ENCODE data around the gene FGD4. TPM values are rescaled to one million over a fixed set of nuclear protein-coding genes. Genes with fewer than 3 reads are reported as not detected.
"Not testable (repeated sequence)": the region's sequence is repeated elsewhere in the genome, so short reads cannot be mapped to it uniquely, and the experiment has no call there.

FGD4 gene
- total RNA-seq, 1 donor from 2014 or later = 1.7 TPM

DNA sequence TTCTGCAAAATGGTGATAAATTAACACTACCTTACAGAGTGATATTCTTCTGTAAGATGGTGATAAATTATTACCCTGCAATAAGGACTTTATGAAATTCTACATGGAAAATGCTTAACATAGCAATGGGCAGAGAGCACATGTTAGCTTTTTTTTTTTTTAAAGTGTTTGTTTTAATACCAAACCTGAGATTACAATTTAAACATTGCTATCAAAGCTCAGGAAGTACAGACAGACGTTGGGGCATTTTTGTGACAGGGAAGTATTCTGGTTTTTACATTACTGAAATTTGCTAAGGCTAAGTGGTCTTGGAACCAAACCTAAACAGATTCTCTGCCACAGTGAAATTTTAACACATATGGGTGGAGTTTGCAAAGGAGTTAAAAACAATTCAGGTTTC, 133.1 kb downstream of the FGD4 start:
- H3K27me3 Mint-ChIP-seq (ENCODE audit: low read depth) = peaks cover 38% of the 10 kb centered on the region
- no peak overlapping the region for H3K4me3 Mint-ChIP-seq (ENCODE audit: low read depth)
- H3K9me3 Mint-ChIP-seq = no peaks in the 10 kb centered on the region
- H3K4me1 Mint-ChIP-seq (ENCODE audit: low read depth) = peaks cover 16% of the 10 kb centered on the region
- intact Hi-C loops (cut with micrococcal nuclease) = no loop called here
- H3K36me3 Mint-ChIP-seq (ENCODE audit: low read depth) = no peaks in the 10 kb centered on the region
- H3K27ac Mint-ChIP-seq = no peak overlapping the region
- no peak for DNase-seq (ENCODE audit: low spot score)

DNA sequence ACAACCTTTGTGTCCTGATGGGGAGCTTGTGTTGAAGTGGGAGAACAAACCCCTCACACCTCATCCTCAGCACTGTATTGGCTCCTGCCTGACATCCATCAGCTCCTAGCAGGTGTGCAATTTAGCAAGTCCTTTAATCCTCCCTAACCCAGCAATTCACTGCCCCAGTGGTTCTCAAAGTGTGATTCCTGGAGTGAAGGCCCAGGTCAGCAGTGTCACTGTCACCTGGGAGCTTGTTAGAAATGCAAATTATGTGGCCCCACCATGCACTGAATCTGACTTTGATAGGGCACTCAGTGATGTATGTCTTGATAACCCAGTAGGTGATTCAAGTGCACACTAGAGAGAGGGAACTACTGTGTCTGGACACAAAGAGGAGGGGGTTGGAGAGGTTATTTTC, 133.6 kb downstream of the FGD4 start:
- no peaks in the 10 kb centered on the region for H3K36me3 Mint-ChIP-seq (ENCODE audit: low read depth)
- intact Hi-C loops (cut with micrococcal nuclease) = no loop called here
- H3K4me1 Mint-ChIP-seq (ENCODE audit: low read depth) = peaks cover 14% of the 10 kb centered on the region
- H3K9me3 Mint-ChIP-seq = no peaks in the 10 kb centered on the region
- H3K27me3 Mint-ChIP-seq (ENCODE audit: low read depth) = peaks cover 39% of the 10 kb centered on the region
- H3K27ac Mint-ChIP-seq = no peak overlapping the region
- no peak overlapping the region for H3K4me3 Mint-ChIP-seq (ENCODE audit: low read depth)
- no peak for DNase-seq (ENCODE audit: low spot score)

DNA sequence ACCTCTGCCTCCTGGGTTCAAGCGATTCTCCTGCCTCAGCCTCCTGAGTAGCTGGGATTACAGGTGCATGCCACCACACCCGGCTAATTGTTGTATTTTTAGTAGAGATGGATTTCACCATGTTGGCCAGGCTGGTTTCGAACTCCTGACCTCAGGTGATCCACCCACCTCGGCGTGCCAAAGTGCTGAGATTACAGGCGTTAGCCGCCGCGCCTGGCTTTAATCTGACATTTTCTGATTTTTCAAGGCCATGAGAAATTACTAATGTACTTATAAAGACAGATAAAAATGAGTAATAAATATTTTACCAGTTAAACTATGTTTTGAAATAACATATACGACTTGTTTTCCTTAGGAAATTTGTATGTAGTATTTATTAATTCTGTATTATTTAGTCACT, 134.1 kb downstream of the FGD4 start:
- H3K27ac Mint-ChIP-seq; H3K9me3 Mint-ChIP-seq; H3K36me3 Mint-ChIP-seq (ENCODE audit: low read depth); DNase-seq (ENCODE audit: low spot score); intact Hi-C loops (cut with micrococcal nuclease); H3K4me3 Mint-ChIP-seq (ENCODE audit: low read depth): not testable (repeated sequence)
- peaks cover 14% of the 10 kb centered on the region for H3K4me1 Mint-ChIP-seq (ENCODE audit: low read depth)
- peaks cover 39% of the 10 kb centered on the region for H3K27me3 Mint-ChIP-seq (ENCODE audit: low read depth)

DNA sequence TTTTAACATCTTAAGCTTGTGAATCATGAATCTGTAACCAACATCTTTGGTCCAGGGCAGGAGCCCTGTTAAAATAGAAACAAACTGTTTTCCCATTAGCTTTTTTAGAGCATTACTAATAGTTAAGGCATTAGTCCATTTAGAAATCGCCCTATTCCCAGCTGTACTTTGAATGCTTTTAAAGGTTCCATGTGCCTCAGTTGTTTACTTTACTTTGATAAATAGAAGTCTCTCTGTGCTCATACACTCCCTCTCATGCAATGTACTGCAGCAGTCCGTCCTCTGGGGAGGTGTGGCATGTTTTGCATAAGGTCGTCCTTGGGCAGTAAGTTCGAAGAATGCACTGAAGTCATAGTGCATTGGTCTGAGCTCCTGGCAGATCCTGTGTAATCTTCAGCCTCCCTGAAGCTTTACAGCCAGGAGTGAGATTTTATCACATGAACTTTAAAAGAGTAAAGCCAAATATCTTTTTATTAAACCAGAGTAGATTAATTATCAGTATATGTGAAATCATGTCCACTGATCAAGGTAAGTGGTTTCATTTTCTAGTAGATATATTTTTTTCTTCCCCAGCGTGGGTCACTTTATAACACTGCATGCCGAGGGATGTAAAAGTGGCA, 134.7 kb downstream of the FGD4 start:
- Mint-ChIP-seq H3K4me1 (ENCODE audit: low read depth) (peaks cover 14% of the 10 kb centered on the region), H3K4me3 (ENCODE audit: low read depth) (no peak overlapping the region), H3K27ac (no peak overlapping the region), H3K9me3 (no peaks in the 10 kb centered on the region), H3K36me3 (ENCODE audit: low read depth) (no peaks in the 10 kb centered on the region), H3K27me3 (ENCODE audit: low read depth) (peaks cover 39% of the 10 kb centered on the region)
- DNase-seq (ENCODE audit: low spot score) = no peak
- intact Hi-C loops (cut with micrococcal nuclease) = no loop called here

DNA sequence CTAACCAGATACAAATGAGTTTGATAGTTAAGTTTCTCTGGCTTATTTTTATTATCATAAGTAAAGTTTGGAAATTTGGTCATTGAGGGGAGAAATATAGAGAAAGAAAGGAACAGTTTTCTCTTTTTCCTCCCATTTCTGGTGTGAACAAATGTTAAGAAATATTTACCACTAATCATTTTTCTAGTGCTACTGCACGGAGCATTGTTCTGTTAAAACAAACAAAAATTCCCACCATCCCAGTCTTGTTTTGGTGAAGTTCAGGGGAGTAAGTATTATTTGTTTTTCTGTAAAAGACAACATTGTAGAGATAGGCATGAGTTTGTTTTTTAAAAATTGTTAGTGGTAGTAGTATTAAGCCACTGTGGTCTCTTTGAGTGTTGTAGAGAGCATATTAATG, 135.3 kb downstream of the FGD4 start:
- no peaks in the 10 kb centered on the region for H3K9me3 Mint-ChIP-seq
- H3K27me3 Mint-ChIP-seq (ENCODE audit: low read depth) = peaks cover 39% of the 10 kb centered on the region
- no peaks in the 10 kb centered on the region for H3K36me3 Mint-ChIP-seq (ENCODE audit: low read depth)
- no peak overlapping the region for H3K27ac Mint-ChIP-seq
- peaks cover 14% of the 10 kb centered on the region for H3K4me1 Mint-ChIP-seq (ENCODE audit: low read depth)
- intact Hi-C loops (cut with micrococcal nuclease) = no loop called here
- H3K4me3 Mint-ChIP-seq (ENCODE audit: low read depth) = no peak overlapping the region
- no peak for DNase-seq (ENCODE audit: low spot score)

DNA sequence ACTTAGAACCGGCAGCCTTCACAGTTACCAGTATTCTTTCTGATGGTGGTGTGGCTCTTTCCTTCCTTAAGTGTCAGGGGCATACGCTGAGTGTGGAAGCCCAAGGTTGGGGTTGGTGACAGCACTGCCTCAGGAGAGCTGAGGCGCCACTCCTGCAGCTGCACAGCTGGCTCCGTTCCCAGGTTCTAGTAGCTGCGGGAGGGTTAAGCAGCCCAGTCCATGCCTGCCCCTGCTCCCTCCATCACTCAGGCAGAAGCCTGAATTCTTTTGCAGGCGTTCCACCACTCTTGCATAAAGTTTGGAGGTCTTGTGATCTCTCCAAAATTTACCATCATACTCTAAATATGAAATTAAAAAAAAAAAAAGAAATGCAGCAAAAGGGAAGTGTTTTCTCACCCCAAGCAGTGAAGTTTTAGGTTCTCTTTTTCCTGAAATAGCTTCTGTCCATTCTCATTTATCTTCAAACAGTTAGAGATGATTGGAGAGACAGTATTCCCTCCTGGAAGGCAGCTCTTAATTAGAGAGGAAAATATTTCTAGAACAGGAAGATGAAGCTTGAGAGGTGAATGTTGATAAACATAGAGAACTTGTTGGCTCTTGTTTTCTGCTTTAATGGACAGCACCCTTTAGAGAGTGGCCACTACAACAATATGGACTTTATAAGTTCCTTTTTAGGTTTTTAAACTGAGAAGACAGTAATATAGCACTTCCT, 136.1 kb downstream of the FGD4 start:
- no peaks in the 10 kb centered on the region for H3K9me3 Mint-ChIP-seq
- H3K4me1 Mint-ChIP-seq (ENCODE audit: low read depth) = peaks cover 14% of the 10 kb centered on the region
- DNase-seq (ENCODE audit: low spot score) = no peak
- peaks cover 41% of the 10 kb centered on the region for H3K27me3 Mint-ChIP-seq (ENCODE audit: low read depth)
- intact Hi-C loops (cut with micrococcal nuclease) = no loop called here
- H3K27ac Mint-ChIP-seq = no peak overlapping the region
- no peak overlapping the region for H3K4me3 Mint-ChIP-seq (ENCODE audit: low read depth)
- no peaks in the 10 kb centered on the region for H3K36me3 Mint-ChIP-seq (ENCODE audit: low read depth)

DNA sequence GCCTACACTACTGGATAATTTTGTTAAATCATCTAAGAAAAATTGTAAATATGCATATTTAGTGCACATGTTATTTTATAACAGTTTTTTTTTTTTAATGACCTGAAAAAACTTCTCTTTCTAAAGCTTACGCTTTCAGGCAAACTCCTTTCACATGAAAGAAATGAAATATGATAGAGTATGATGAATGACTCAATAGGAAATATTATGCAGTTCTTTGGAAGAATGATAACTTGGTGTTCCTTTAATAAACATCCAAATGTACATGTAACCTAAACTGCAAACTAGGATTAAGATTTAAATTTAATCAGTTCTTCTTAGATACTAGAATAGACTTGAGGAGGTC, 136.6 kb downstream of the FGD4 start:
- no peak overlapping the region for H3K4me3 Mint-ChIP-seq (ENCODE audit: low read depth)
- intact Hi-C loops (cut with micrococcal nuclease) = no loop called here
- peaks cover 14% of the 10 kb centered on the region for H3K4me1 Mint-ChIP-seq (ENCODE audit: low read depth)
- no peak overlapping the region for H3K27ac Mint-ChIP-seq
- no peaks in the 10 kb centered on the region for H3K9me3 Mint-ChIP-seq
- H3K27me3 Mint-ChIP-seq (ENCODE audit: low read depth) = peaks cover 41% of the 10 kb centered on the region
- H3K36me3 Mint-ChIP-seq (ENCODE audit: low read depth) = no peaks in the 10 kb centered on the region
- no peak for DNase-seq (ENCODE audit: low spot score)

DNA sequence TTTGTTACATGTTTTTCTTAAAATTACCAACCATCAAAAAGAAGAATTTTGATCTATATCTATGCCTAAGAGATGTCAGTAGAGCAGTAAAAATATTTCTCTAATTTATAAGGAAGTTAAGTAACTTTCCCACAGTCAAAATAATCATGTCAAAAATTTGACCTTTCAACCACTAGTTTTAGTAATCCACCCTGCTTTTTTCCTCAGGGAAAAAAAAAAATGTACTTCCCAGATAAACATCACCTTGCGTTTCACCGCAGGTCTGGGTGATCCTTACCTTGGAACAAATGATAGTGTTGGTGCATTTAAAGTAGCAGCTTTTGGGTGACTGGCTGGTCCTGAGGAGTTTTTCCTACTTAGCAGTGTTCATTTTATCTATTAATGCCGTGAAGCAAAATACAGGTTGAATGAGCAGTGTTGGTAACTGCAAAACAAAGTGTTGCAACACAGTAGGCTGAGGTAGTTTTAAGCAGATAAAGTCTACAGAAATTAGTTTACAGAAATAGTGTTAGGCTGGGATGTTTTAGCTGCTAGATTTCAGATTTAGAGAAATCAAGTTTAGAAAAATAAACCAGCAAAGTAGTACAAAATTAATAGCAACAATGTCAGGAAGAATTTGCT, 142.5 kb downstream of the FGD4 start:
- no peak for DNase-seq (ENCODE audit: low spot score)
- H3K27me3 Mint-ChIP-seq (ENCODE audit: low read depth) = peaks cover 13% of the 10 kb centered on the region
- no peaks in the 10 kb centered on the region for H3K36me3 Mint-ChIP-seq (ENCODE audit: low read depth)
- no peaks in the 10 kb centered on the region for H3K9me3 Mint-ChIP-seq
- no peak overlapping the region for H3K4me3 Mint-ChIP-seq (ENCODE audit: low read depth)
- intact Hi-C loops (cut with micrococcal nuclease) = no loop called here
- no peak overlapping the region for H3K27ac Mint-ChIP-seq
- peaks cover 2% of the 10 kb centered on the region for H3K4me1 Mint-ChIP-seq (ENCODE audit: low read depth)

DNA sequence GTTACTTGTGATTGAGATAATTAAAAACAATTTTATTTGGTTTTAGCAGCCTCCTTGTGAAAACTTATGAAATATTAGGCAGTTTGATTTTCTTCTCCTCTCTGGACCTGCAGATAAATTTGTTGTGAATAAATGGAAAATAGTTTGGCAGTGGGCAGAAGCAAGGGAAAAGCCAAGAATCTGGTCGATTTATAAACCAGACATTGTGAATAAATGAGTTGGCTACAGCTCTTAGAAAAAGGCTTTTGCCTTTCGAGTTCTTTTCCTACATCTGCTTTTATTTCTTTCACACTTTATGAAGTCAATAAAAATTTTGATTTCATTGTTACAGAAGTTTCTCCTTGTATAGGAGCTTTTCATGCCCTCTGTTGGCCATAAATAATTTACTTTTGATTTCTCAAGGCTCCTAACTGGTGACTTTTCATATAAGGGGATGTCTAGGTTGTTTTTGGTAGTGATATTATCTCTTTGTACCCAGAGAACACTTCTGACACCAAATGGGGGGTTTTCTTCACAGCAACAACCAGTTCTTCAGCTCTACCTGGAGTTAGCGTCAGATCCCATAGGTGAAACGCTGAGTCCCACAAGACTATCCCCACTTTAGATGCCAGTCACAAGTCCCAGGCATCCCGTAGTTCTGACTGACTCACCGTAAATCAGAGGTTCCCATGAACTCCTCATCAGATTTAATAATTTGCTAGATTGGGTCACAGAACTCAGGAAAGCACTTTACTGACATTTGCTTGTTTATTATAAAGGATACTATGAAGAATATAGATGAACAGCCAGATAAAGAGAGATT, 143.3 kb downstream of the FGD4 start:
- Mint-ChIP-seq H3K36me3 (ENCODE audit: low read depth) (no peaks in the 10 kb centered on the region), H3K4me3 (ENCODE audit: low read depth) (no peak overlapping the region), H3K27me3 (ENCODE audit: low read depth) (peaks cover 8% of the 10 kb centered on the region), H3K9me3 (no peaks in the 10 kb centered on the region), H3K4me1 (ENCODE audit: low read depth) (peaks cover 2% of the 10 kb centered on the region), H3K27ac (no peak overlapping the region)
- intact Hi-C loops (cut with micrococcal nuclease) = no loop called here
- DNase-seq (ENCODE audit: low spot score) = no peak

DNA sequence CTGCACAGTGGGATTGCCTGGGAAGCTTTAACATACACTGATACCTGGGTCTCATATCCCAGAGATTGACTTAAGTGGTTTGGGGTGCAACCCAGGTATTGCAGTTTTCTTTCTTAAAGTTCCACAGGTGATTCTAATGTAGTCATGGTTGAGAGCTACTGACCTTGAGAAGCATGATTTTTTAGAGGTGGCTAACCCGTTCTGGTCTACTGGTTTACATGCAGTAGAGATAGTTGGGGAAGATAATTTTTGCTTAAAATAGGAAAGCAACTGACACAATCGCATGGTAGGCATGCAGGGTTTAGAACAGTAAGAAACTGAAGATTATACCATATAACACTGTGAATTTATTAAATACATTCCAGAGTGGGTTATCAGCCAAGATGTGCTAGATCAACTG, 145.5 kb downstream of the FGD4 start:
- DNase-seq (ENCODE audit: low spot score) = no peak
- H3K36me3 Mint-ChIP-seq (ENCODE audit: low read depth) = no peaks in the 10 kb centered on the region
- H3K27me3 Mint-ChIP-seq (ENCODE audit: low read depth) = peaks cover 10% of the 10 kb centered on the region
- intact Hi-C loops (cut with micrococcal nuclease) = no loop called here
- no peak overlapping the region for H3K27ac Mint-ChIP-seq
- H3K4me3 Mint-ChIP-seq (ENCODE audit: low read depth) = no peak overlapping the region
- H3K9me3 Mint-ChIP-seq = no peaks in the 10 kb centered on the region
- H3K4me1 Mint-ChIP-seq (ENCODE audit: low read depth) = peaks cover 2% of the 10 kb centered on the region

DNA sequence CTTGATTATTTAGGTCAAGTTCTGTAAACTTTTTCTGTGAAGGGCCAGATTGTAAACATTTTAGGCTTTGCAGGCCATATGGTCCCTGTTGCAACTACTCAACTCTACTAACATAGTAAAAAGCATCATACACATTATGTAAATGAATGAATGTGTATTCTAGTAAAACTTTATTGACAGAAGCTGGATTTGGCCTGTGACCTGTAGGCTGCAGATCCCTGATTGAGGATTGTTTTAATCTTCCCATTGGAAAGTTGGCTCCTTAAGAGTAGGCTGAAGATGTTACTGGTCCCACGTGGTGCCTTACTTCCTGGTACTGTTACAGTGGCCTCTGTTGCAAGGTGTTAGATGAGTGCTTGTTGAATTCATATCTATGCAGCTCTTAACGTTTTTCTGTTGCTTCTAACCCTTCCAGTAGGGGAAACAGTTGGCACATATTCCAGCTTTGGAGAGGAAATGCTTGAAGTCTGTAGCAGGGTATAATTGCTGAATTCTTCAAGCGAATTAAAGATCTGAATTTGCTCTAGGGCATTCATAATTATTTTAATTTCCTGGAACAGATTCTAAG, 146.1 kb downstream of the FGD4 start:
- Mint-ChIP-seq H3K9me3 (no peaks in the 10 kb centered on the region), H3K4me1 (ENCODE audit: low read depth) (peaks cover 2% of the 10 kb centered on the region)
- intact Hi-C loops (cut with micrococcal nuclease) = no loop called here

DNA sequence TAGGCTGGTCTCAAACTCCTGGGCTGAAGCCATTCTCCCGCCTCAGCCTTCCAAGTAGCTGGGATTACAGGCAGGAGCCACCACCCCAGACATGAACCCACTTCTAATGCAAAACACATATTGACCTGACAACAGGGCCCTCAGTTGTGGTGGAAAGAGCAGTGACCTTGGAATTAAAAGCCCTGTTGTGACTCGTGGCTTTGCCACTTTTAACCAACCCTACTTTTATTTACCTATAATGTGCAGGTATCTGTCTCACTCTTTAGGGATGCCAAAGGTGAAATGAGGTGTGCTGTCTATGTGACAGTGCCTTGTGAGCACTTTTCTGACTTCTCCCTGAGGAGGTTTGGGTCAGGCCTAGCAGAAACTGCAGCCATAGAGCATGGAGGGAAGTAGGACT, 146.9 kb downstream of the FGD4 start:
- intact Hi-C loops (cut with micrococcal nuclease) = no loop called here
- H3K9me3 Mint-ChIP-seq = no peaks in the 10 kb centered on the region
- DNase-seq (ENCODE audit: low spot score) = no peak
- H3K27me3 Mint-ChIP-seq (ENCODE audit: low read depth) = peaks cover 6% of the 10 kb centered on the region
- no peak overlapping the region for H3K27ac Mint-ChIP-seq
- no peaks in the 10 kb centered on the region for H3K36me3 Mint-ChIP-seq (ENCODE audit: low read depth)
- H3K4me1 Mint-ChIP-seq (ENCODE audit: low read depth) = peaks cover 2% of the 10 kb centered on the region
- no peak overlapping the region for H3K4me3 Mint-ChIP-seq (ENCODE audit: low read depth)

More for the DNA sequence above, 146.1 kb downstream of the FGD4 start:
- H3K36me3 Mint-ChIP-seq (ENCODE audit: low read depth) = no peaks in the 10 kb centered on the region
- H3K27me3 Mint-ChIP-seq (ENCODE audit: low read depth) = peaks cover 6% of the 10 kb centered on the region
- DNase-seq (ENCODE audit: low spot score) = no peak
- no peak overlapping the region for H3K27ac Mint-ChIP-seq
- H3K4me3 Mint-ChIP-seq (ENCODE audit: low read depth) = no peak overlapping the region

Data from activated T-helper 2 cell treated with anti-CD3 and anti-CD28 coated beads, Interferon-gamma antibody, Interleukin-2, Interleukin-4, amounts not matched to agents 10 μg/mL and 5 μg/mL and 100 μg/mL, durations not matched to agents 14 hours and 24 hours and 36 hours (primary cell).